Measurements from ENCODE around the gene FHIT. TPM values are rescaled to one million over a fixed set of nuclear protein-coding genes. Genes with fewer than 3 reads are reported as not detected.

The FHIT gene
- total and polyA plus RNA-seq, 10 of the 15 experiments (the other 5 are each of a cell fraction or from before 2014, with no cell fraction given): 4.2 to 14.9 (median 9.4) TPM

DNA sequence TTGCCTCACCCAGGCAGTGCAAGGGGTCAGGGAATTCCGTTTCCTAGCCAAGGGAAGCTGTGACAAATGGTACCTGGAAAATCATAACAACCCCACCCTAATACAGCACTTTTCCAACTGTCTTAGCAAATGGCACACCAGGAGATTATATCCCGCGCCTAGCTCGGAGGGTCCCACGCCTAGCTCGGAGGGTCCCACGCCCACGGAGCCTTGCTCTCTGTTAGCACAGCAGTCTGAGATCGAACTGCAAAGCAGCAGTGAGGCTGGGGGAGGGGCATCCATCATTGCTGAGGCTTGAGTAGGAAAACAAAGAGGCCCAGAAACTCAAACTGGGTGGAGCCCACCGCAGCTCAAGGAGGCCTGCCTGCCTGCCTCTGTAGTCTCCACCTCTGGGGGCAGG lies 208.1 kb downstream of the FHIT start (continued):
- TF ChIP-seq, protein P1, sequence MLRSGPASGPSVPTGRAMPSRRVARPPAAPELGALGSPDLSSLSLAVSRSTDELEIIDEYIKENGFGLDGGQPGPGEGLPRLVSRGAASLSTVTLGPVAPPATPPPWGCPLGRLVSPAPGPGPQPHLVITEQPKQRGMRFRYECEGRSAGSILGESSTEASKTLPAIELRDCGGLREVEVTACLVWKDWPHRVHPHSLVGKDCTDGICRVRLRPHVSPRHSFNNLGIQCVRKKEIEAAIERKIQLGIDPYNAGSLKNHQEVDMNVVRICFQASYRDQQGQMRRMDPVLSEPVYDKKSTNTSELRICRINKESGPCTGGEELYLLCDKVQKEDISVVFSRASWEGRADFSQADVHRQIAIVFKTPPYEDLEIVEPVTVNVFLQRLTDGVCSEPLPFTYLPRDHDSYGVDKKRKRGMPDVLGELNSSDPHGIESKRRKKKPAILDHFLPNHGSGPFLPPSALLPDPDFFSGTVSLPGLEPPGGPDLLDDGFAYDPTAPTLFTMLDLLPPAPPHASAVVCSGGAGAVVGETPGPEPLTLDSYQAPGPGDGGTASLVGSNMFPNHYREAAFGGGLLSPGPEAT (IDR thresholded peaks at IDR 0.05; ENCODE audit: low read depth): no peak
- no peak for TF ChIP-seq SREBF2 (IDR thresholded peaks at IDR 0.05; ENCODE audit: low read length)

DNA sequence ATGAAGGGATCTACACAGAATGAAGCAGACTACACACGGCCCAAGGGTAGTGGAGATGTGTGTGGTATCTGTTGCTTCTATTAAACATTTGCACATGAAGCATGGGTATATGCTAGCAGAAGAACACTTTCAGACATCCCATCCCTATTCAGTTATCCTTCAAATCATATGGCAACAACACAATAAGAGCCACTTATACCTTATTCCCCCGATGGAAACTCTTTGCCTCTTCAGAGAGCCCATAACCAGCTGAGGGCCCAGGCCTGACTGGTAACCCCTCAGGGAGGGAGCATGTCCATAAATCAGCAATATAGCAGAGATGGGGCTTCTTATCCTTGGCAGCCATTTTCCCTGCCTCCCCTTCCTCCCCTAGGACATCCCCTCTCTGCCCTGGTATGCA lies 210.6 kb downstream of the FHIT start:
- Histone ChIP-seq H3K4me3 (no peak overlapping the region), H3K9ac (ENCODE audit: control insufficient read depth, insufficient read depth, low read length) (no peak overlapping the region), H3K36me3 (ENCODE audit: control insufficient read depth in 2 of 2, insufficient read depth in 2 of 2, low read length in 1 of 2) (no peaks in the 10 kb centered on the region), H3K4me1 (ENCODE audit: control insufficient read depth, insufficient read depth, low read length) (no peaks in the 10 kb centered on the region), H2AFZ (ENCODE audit: control insufficient read depth, low read depth, low read length) (no peak overlapping the region), H3K4me2 (ENCODE audit: control insufficient read depth, insufficient read depth) (no peak overlapping the region), H4K20me1 (ENCODE audit: control insufficient read depth, insufficient read depth) (no peaks in the 10 kb centered on the region), H3K27ac (ENCODE audit: control insufficient read depth, insufficient read depth) (no peak overlapping the region), H3K79me2 (ENCODE audit: control insufficient read depth, insufficient read depth, low read length) (no peaks in the 10 kb centered on the region), H3K27me3 (replicated peaks in 1 of 2; ENCODE audit: control insufficient read depth in 2 of 2, insufficient read depth in 2 of 2, low read length in 1 of 2) (no peaks in the 10 kb centered on the region), H3K9me3 (replicated peaks; ENCODE audit: control insufficient read depth, insufficient read depth, low read length) (no peaks in the 10 kb centered on the region; the same call in 2 of the 3 replicates)
- no TSS peak for BruUV-seq (replicated peaks)
- DNase-seq (ENCODE audit: low read depth, low spot score): no peak
- RAD21 ChIA-PET (ENCODE audit: unreplicated experiment): no interaction called here
- 80% methylated on average over 2 of the region's 2 CpGs for WGBS (ENCODE audit: insufficient coverage, insufficient replicate concordance, low lambda C conversion rate, missing lambda C conversion rate)
- ATAC-seq: no peak
- FAIRE-seq: no peak
- TF ChIP-seq, protein P2, sequence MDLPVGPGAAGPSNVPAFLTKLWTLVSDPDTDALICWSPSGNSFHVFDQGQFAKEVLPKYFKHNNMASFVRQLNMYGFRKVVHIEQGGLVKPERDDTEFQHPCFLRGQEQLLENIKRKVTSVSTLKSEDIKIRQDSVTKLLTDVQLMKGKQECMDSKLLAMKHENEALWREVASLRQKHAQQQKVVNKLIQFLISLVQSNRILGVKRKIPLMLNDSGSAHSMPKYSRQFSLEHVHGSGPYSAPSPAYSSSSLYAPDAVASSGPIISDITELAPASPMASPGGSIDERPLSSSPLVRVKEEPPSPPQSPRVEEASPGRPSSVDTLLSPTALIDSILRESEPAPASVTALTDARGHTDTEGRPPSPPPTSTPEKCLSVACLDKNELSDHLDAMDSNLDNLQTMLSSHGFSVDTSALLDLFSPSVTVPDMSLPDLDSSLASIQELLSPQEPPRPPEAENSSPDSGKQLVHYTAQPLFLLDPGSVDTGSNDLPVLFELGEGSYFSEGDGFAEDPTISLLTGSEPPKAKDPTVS (IDR thresholded peaks at IDR 0.05; ENCODE audit: low read depth, low read length): no peak
- TF ChIP-seq IKZF2 (IDR thresholded peaks at IDR 0.05) (no peak), KLF5 (IDR thresholded peaks at IDR 0.05; ENCODE audit: partially characterized antibody) (no peak), EGR1 (IDR thresholded peaks at IDR 0.05; ENCODE audit: borderline replicate concordance in 1 of 2, low read depth in 2 of 2, low read length in 2 of 2) (no peak), EP300 (IDR thresholded peaks at IDR 0.05; ENCODE audit: borderline replicate concordance in 1 of 2, control insufficient read depth in 1 of 2, low read depth in 2 of 2, low read length in 2 of 2) (no peak), RAD51 (IDR thresholded peaks at IDR 0.05) (no peak), DPF2 (IDR thresholded peaks at IDR 0.05) (no peak)
- TF ChIP-seq, protein P1 (IDR thresholded peaks at IDR 0.05; ENCODE audit: low read depth): no peak
- POLR2A ChIA-PET: no interaction called here
- CTCF ChIA-PET: no interaction called here
- intact Hi-C loops (cut with micrococcal nuclease; ENCODE audit: unreplicated experiment): no loop called here
- in situ Hi-C loops (cut with MboI): no loop called here
- SMC1A ChIA-PET (ENCODE audit: uncharacterized antibody, unreplicated experiment): no interaction called here
